Stomach smooth muscle (tissue), 2 donors: ENCODE measurements around the gene CBFA2T2.
A peak's percentile ranks its signal among the peaks of the same experiment; 100 is the strongest.

Experiments
- H3K27ac ChIP-seq: one replicate; pipeline ENCODE4 v1.7.0; 2013; ENCODE audit warnings: mild to moderate bottlenecking, low read length, inconsistent platforms
- H3K27me3 ChIP-seq, 2 donors: one replicate each; pipeline ENCODE4 v1.7.0; 2013; ENCODE audit warnings: low read length in 2 of 2; ENCODE audit not compliant: insufficient read depth in 2 of 2, control insufficient read depth in 1 of 2
- H3K36me3 ChIP-seq, 2 donors: one replicate each; pipeline ENCODE4 v1.7.0; 2013; ENCODE audit warnings: low read length in 2 of 2; ENCODE audit not compliant: control insufficient read depth in 2 of 2, insufficient read depth in 2 of 2
- H3K4me1 ChIP-seq: one replicate; pipeline ENCODE4 v1.7.0; 2013; ENCODE audit warnings: low read length; ENCODE audit not compliant: control insufficient read depth, insufficient read depth
- H3K4me3 ChIP-seq, 2 donors: one replicate each; pipeline ENCODE4 v1.7.0; 2013; ENCODE audit warnings: low read length in 2 of 2
- H3K9ac ChIP-seq, 2 donors: one replicate each; pipeline ENCODE4 v1.7.0; 2013; ENCODE audit warnings: low read length in 2 of 2, mild to moderate bottlenecking in 1 of 2
- H3K9me3 ChIP-seq, 2 donors: one replicate each; pipeline ENCODE4 v1.7.0; 2013; ENCODE audit warnings: low read length in 2 of 2; ENCODE audit not compliant: control insufficient read depth in 2 of 2
- donor health status: healthy.
- donor health status: Pancreatic carcinoma.

CBFA2T2 gene

GRCh38 chr20:33685328-33686099, 195.6 kb downstream of the CBFA2T2 start:
- Histone ChIP-seq H3K4me1 (peaks cover 16% of the 10 kb centered on the region), H3K9ac (peak overlapping the region; percentile 5 to 21), H3K4me3 (peak overlapping the region; percentile 7 to 58), H3K36me3 (no peaks in the 10 kb centered on the region), H3K27me3 (no peaks in the 10 kb centered on the region), H3K9me3 (no peaks in the 10 kb centered on the region), H3K27ac (no peak overlapping the region)

DNA sequence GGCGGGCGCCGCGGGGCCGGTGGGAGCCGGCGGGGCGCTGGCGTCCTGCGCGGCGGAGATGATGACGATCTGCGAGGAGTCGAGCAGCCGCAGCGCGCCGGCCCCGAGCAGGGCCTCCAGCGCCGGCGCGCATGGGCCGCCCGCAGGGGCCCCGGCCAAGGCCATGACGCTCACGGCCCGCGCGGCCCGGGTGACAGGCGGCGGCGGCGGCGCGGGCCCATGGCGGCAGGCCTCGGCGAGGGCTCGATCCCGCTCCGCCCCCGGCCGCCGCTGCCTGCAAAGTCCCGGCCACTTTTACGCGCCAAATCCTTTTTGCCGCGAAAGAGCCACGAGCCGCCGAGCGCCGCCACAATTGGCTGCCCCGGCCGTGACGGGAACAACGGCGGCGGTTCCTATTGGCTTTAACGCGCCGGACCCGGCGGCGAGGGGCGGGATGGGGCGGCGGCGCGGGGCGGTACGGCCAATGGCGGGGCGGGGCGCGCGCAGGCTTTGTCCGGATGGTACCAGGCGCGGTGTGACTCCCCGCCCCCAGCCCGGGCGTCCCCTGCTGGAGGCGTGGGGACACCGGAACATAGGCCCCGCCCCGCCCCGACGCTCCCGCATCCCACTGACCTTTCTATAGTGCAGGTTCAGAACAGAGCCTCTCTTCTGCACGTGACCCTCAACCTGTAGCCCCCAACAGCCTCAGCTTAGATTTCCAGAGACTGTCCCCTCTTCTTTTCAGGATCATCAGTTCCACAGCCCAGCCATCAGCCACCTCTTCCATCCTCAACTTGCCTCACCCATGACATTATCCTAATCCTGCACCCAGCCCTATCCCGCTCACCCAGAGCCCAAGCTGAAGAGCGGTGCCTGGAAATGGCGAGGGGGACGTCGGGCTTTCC, 196.4 kb downstream of the CBFA2T2 start, which contains the start of gene E2F1:
TSS of gene E2F1 (minus strand) at position 286 of the 884 bp plus-strand sequence. CDS start at position 165, 121 bp downstream.
- Histone ChIP-seq H3K9me3 (no peaks in the 10 kb centered on the region), H3K4me1 (peaks cover 16% of the 10 kb centered on the region), H3K27me3 (no peaks in the 10 kb centered on the region), H3K9ac (peak within 1 kb of the TSS; percentile 41 to 55), H3K27ac (no peak within 1 kb of the TSS), H3K36me3 (no peaks in the 10 kb centered on the region), H3K4me3 (peak within 1 kb of the TSS; percentile 67 to 74)

DNA sequence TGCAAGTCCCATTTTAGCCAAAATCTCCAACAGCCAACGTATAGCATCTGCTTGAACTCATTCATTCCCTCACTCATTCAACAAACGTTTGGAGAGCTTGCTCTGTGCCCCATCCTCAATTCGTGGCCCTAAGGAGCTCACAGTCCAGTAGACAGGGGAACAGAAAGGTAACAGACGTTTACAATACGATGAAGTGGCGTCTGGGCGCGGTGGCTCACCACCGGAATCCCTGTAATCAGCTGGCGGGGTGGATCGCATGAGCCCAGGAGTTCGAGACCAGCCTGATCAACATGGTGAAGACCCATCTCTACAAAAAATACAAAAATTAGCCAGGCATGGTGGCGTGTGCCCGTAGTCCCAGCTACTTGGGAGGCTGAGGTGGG, 197.1 kb downstream of the CBFA2T2 start:
- Histone ChIP-seq H3K27me3 (no peaks in the 10 kb centered on the region), H3K4me3 (peak overlapping the region; percentile 67 to 74), H3K27ac (no peak overlapping the region), H3K4me1 (peaks cover 16% of the 10 kb centered on the region), H3K9ac (peak overlapping the region; percentile 41 to 55), H3K36me3 (no peaks in the 10 kb centered on the region), H3K9me3 (no peaks in the 10 kb centered on the region)

GRCh38 chr20:33687370-33687915, 197.5 kb downstream of the CBFA2T2 start:
- Histone ChIP-seq H3K36me3 (no peaks in the 10 kb centered on the region), H3K9me3 (no peaks in the 10 kb centered on the region), H3K27ac (no peak overlapping the region), H3K4me1 (peaks cover 16% of the 10 kb centered on the region), H3K4me3 (no peak overlapping the region), H3K27me3 (no peaks in the 10 kb centered on the region), H3K9ac (no peak overlapping the region)

DNA sequence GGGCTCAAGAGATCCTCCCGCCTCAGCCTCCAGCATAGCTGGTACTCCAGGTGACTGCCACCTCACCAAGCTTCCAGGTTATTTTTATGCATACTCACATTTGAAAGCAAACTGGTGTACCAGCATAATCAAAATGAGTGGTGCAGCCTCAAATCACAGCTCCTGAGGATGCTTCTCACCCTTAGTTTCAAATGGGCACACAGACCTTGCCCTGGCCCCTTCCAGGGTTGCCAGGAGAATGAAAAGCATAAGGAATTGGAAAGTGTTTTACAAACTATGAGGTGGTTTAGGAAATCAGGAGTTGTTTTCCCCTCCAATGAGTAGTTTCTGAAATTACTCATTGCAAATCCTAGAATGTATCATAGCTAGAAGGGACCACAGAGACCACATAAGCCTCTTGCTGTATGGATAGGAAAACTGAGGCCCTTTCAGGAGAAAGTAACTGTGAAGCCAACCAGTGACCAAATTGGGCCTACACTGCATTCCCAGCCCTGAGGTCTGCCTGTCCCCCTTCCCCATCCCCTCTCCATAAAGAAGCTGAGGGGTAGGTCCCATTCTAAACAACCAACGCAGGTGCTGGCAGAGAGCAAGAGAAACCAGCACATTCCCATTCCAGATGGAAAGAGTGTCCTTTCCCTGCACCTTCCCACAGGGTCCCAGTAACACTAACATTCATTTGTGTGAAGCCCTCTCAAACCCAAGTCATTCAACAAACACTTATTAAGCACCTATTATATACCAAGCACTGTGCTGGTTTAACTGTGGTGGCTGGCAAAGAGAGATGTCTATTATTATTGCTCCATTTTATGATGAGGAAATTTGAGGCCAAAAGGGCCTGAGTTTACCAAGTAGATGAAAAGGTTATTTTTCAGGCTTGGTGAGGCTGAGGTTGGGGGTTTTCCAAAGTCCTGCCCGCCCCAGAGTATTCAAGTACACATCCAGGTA, 198.4 kb downstream of the CBFA2T2 start:
- Histone ChIP-seq H3K27me3 (no peaks in the 10 kb centered on the region), H3K9me3 (no peaks in the 10 kb centered on the region), H3K36me3 (no peaks in the 10 kb centered on the region), H3K27ac (no peak overlapping the region), H3K4me1 (peaks cover 16% of the 10 kb centered on the region), H3K9ac (no peak overlapping the region), H3K4me3 (no peak overlapping the region)

DNA sequence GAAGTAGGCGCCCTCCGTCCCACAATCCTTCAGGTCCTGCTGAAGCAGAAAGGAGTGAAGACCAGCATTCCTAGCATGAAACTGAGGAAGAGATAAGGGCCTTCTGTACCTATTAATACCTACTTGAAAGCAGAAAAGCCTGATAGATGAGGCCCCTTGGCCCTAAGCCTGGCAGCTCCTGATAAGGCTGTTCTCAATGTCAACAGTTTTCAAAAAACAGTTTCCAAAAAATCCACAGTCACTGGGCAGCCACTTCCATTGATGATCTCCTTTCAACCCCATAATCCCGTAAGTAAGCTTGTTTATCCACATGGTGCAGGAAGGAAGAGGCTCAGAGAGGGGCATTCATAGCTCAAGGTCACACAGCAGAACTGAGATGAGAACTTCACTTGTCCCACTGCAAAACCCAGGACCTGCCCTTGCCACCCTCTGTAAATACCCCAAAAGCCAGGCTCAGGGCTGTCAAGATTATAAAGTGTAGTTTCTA, 199.1 kb downstream of the CBFA2T2 start:
- H3K27ac ChIP-seq: no peak overlapping the region
- H3K4me1 ChIP-seq: peaks cover 19% of the 10 kb centered on the region
- H3K9ac ChIP-seq: no peak overlapping the region
- H3K36me3 ChIP-seq: no peaks in the 10 kb centered on the region
- H3K9me3 ChIP-seq: no peaks in the 10 kb centered on the region
- no peak overlapping the region for H3K4me3 ChIP-seq
- no peaks in the 10 kb centered on the region for H3K27me3 ChIP-seq

DNA sequence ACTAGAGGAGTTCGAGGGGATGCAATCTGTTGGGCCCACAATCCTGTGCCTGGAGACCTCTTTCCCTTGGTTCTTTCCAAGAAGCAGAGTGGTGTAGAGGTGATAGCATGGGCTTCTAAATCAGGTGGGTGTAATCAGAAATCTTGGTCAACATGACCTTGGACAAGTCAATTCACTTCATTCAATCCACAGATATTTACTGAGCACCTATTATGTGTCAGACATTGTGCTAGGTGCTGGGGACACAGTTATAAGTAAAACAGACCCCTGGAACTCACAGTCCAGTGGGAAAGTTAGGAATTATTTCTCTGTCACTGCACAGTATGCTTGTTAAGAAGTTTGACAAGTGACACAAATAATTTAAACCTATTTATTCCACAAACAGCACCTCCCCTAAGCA, 199.6 kb downstream of the CBFA2T2 start:
- peaks cover 24% of the 10 kb centered on the region for H3K4me1 ChIP-seq
- H3K27ac ChIP-seq: no peak overlapping the region
- no peak overlapping the region for H3K9ac ChIP-seq

GRCh38 chr20:33689973-33690372, 200.1 kb downstream of the CBFA2T2 start:
- Histone ChIP-seq H3K27ac (no peak overlapping the region), H3K9me3 (no peaks in the 10 kb centered on the region), H3K4me1 (peaks cover 23% of the 10 kb centered on the region), H3K27me3 (no peaks in the 10 kb centered on the region), H3K9ac (no peak overlapping the region), H3K36me3 (no peaks in the 10 kb centered on the region), H3K4me3 (no peak overlapping the region)

More for the DNA sequence above, 199.6 kb downstream of the CBFA2T2 start:
- no peak overlapping the region for H3K4me3 ChIP-seq
- H3K36me3 ChIP-seq: no peaks in the 10 kb centered on the region
- no peaks in the 10 kb centered on the region for H3K27me3 ChIP-seq
- no peaks in the 10 kb centered on the region for H3K9me3 ChIP-seq

DNA sequence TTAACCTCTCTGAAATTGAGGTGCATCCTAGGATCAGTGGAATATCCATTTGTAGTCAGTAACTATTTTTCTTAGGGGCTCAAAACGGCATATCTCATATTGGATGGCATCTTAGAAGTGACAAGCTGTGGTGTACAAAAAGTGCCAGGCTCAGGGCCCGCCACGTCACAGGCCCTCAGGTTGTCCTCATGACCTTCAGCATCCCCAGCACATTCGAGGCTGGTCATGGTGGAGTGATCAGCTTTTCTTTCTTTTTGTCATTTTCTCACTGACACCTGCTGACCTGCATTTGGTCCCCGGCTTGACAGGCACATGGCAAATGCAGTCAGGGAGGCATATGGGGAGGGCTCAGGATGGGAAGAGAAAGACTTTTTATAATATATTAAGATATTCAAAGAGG, 203.4 kb downstream of the CBFA2T2 start:
- Histone ChIP-seq H3K27ac (no peak overlapping the region), H3K4me1 (peaks cover 26% of the 10 kb centered on the region), H3K4me3 (no peak overlapping the region), H3K9me3 (no peaks in the 10 kb centered on the region), H3K27me3 (no peaks in the 10 kb centered on the region), H3K36me3 (no peaks in the 10 kb centered on the region), H3K9ac (no peak overlapping the region)
